Middle frontal gyrus (tissue), 1 donor: ENCODE results near the gene MESP1.

Experiments
- DNase-seq: peaks from one replicate; pipeline ENCODE4 v3.0.0-alpha.2; 2015; ENCODE audit warnings: low spot score; ENCODE audit errors: extremely low spot score

MESP1 gene

DNA sequence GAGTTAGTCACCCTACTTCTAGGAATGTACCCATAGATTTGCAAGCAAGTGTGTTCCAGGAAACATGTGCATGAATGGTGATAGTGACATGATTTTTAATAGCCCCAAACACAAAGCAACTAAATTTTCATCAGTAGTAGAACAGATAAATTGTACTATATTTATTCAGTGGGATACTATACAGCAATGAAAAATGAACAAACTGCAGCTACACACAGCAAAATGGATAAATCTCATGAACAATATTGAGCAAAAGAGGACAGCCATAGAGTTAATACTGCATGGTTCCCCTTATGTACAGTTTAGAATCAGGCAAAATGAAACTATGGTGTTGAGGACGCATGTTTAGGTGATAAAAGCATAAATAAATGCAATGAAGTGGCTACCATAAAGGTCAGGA lies 26.0 kb downstream of the MESP1 start:
- no peak for DNase-seq

DNA sequence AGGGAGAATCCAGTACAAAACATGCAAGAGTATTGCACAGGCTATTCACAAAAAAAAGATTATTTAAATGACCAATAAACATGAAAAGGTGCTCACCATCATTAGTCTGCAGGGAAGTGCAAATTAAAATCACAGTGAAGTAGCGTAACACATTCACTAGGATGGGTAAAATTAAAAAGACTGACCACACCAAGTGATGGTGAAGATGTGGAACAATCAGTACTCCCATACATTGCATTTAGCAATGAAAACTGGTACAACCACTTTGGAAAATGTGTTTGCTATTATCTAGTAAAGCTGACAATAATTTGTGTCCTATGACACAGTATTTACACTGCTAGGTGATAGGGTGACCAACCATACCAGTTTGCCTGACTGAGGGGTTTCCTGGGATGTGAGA lies 26.4 kb downstream of the MESP1 start:
- no peak for DNase-seq

DNA sequence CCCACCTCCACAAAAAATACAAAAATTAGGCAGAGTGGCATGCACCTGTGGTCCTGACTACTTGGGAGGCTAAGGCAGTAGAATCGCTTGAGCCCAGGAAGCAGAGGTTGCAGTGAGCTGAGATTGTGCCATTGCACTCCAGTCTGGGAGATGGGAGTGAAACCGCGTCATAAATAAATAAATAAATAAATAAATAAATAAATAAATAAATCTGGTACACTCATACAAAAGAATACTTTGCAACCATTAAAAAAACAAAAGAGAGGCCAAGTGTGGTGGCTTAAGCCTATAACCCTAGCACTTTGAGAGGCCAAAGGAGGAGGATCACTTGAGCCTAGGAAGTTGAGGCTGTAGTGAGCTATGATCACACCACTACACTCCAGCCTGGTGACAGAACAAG lies 28.0 kb downstream of the MESP1 start:
- DNase-seq, result no peak

DNA sequence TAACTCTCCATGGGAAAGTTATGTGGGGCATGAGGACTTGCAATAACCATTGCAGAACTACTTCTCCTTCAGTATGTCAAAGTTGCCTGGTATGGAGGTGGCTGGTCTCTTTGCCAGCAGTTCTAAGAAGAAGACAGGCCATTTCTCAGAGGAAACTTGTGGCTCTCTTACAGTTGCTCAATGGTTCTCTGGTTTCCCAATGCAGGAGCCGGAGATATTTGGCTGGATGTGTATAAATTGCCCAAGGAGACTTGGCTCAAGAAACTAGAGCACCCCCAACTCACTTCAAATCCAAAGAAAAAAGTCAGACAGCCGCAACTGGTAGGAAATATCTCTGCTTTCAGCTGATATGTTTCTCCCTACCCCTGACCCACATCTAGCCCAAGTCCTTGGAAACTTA lies 36.3 kb downstream of the MESP1 start:
- no peak for DNase-seq

DNA sequence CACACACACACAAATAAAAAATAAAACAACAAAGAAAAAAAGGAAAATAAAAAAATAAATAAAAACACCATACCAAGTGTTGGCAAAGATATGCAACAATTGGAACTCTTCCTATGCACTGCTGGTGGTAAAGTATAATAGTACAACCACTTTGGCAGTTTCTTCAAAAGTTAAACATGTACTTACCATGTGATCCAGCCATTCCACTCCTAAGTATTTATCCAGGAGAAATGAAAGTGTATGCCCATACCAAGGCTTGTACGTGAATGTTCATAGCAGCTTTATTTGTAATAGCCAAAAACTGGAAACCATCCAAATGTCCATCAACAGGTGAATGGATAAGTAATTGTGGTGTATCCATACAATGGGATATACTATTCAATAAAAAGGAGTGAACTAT lies 43.5 kb downstream of the MESP1 start:
- DNase-seq, result no peak

DNA sequence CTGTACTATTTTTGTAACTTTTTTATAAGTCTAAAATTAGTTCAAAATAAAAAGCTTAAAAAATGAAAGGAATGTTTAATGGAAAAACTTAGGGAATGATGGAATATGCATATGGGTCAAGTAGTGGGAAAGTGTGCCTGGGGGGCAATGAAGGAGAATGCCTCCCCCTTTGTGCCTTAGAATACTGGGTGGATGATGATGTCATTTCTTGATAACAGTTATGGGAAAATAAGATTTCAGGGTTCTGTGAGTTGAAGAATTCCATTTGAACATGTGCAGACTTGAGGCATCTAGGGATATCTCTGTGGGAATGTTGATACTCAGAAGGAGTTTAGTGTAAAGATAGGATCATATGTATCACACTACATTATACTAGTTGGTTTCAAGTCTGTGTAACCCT lies 46.6 kb downstream of the MESP1 start:
- DNase-seq, result no peak
